ENCODE data around the gene ALK.

Gene ALK

GRCh38 chr2:29238497-29238896 lies 682.9 kb downstream of the ALK start:
- DNase-seq = no peak

DNA sequence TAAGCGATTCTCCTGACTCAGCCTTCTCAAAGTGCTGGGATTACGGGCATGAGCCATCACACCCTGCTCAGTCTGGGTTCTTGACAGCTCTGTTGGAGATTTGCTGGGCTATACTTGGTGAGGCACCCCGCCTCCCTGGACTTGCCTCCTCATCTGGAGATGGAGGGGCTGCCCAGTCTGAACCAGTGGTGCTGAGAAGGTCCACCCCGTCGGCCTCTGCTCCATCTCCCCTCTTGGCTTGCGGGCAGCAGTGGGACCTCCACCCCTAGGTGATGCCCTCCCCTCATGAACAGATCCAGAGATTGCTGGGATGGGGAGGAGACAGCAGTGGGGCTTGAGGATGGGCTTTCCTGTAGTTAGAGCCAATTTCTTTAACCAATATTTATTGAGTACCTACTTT lies 685.3 kb downstream of the ALK start:
- no peak for DNase-seq

GRCh38 chr2:29235411-29235810 lies 686.0 kb downstream of the ALK start:
- no peak for DNase-seq

DNA sequence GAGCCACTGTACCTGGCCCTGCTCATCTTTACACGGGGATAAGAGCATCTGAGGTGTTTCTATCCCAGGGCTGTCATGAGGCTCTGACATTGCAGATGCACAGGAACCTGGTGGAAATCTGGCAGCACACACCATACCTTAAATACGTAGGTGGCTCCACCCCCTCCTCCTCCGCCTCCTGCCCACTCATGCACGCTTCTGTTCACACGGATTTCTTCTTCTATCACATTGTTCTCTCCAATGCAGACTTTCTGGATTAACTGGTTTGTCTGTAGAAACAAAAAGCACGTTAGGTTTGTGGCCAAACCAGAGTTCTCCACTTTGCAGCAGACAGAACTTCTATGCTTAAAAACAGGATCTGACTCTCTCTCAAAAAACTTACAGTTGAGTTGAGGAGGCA lies 688.0 kb downstream of the ALK start:
- no peak for DNase-seq

- no peak for DNase-seq
These were observed 689.3 kb downstream of the ALK start for GRCh38 chr2:29232041-29232440.

DNA sequence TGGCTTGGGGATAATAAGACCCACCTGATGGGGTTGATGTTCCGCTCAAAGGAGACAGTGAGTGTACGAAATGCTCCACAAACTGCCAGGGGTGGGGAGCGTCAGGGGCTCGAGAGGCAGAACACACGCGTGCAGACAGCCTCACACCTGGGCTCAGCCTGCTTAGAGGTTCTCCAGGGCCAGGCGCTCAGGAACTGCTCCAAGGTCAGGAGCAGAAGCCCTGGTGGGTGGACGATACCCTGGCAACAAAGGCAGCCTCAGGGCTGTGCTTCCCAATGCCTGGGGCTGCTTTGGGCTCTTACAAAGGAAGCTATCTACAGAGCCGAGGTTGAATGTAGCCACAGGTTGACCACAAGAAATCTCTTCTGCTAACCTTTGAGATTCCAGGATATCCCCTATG lies 691.7 kb downstream of the ALK start:
- DNase-seq = no peak

DNA sequence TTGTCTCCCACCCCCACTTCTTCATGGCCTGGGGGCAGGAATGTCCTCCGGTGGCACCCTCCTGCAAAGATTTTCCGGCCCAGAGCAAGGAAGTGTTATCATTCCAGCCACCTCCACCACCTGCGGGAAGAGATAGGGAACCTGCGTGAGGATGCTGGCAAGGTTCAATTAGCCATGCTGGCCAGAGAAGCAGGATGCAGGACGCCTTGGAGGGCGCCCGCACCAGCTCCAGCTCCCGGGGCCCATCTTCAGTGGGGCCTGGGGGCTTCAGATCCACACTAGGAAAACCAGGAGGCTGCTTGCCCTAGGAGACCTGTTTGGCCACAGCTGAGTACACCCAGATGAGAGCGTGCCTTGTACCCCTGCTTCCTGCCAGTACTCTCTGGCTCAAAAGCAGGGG lies 692.4 kb downstream of the ALK start:
- no peak for DNase-seq

DNA sequence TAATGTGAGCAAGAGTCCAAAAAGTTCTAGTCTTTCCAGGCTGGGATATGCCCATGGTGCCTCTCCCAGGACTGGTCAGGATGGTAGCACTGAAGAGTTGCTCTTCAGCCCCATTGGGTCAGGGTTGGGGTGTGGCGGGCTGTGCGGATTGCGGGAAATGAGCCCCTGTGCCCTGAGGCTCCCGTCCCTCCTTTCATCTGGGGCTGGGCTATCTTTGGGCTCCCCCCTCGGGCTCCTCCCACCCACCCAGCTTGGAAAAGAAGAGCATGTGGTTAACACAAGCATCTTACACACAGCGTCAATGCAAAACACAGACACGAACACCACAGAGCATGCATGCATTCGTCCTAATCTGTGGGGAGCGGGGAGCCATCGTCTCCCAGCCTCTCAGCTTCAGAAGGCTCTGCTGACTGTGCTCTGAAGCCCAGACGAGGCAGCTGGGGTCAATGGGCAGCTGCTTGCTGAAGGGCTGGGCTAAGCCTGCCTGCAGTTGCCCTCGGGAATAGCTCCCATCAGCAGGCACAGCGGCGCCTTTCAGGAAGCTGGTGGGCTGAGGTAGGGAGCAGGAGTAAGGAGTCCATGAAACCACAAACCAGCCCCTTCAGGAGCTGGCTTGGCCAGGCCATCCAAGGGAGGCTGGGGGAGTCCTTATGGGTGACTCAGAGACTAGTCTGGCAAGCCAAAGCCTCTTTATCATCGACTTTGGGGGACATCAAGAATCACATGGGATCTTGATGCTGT lies 693.3 kb downstream of the ALK start:
- DNase-seq = no peak

GRCh38 chr2:29226808-29227207 lies 694.6 kb downstream of the ALK start:
- DNase-seq = no peak

GRCh38 chr2:29226375-29226774 lies 695.0 kb downstream of the ALK start:
- no peak for DNase-seq

GRCh38 chr2:29225814-29226213 lies 695.6 kb downstream of the ALK start:
- no peak for DNase-seq

DNA sequence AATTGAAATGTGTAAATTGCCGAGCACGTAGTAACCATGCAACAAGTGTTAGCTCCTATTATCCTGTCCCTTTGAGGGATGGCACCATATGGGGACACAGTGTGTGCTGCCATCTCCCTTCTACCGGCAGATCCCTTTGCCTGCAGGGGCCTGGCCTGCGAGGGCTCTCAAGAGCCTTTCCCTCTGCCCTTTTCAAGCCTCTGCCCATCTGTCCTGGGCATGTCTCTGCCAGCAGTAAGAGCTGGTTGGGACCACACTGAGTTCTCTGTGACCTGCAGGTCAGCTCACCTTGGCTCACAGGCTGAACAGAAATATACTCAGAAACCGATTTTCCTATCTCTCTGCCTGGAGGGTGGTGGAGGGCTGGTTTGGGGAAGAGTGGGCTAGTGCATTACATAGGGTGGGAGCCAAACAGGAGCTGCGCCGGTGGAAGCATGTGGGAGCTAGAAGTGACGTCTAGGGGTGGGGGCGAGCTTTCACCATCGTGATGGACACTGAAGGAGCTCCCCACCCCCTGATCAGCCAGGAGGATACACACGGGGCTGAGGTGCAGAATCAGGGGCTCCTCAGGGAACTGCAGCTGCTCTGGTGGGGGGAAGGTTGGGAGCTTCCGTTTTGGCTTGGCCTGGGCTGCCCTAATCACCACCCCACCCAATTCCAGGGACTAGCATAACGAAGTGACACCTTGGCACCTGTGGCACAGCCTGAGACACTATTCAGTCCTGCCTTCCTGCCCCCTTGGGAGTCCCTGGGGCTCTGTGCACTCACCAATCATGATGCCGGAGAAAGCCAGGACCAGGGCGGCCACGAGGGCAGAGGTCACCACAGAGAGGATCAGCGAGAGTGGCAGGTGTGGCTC lies 696.5 kb downstream of the ALK start:
- no peak for DNase-seq

DNA sequence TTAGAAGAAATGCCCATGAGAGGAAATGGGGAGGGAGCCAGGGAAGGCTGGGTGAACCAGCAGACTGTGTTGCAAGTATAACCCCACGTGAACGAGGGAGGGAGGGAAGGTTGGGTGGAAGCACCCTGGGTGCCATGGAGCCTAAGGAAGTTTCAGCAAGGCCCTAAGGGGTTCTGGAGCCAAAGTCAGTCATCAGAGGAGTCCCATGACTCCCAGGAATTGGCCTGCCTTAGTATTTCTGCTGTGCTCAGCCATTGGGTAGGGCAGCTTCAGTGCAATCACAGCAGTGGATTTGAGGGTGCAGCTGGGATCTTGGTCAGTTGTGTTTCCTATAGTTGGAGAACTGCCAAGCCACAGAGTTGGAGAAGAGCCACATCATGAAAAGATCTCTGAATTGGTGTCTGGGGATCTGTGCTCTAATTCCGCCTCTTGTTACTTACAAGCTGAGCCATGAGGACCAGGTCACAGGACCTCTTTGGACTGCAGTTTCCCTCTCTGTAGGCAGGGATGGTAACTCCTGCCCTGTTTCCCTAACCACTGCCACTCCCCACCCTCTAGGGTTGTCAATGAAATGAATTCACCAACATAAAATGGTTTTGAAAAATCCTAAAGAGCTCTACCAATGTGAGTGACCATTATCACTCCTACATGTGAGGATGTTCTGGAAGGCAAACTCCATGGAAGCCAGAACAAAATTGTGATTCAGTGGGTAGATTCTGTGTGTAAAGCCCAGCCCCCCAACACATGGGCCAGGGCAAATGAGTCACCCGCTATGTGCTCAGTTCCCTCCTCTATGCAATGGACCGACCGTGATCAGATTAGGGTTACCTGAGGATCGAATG lies 697.3 kb downstream of the ALK start:
- DNase-seq = peak; percentile 66

- DNase-seq = no peak
These were observed 698.1 kb downstream of the ALK start for GRCh38 chr2:29223257-29223656.

DNA sequence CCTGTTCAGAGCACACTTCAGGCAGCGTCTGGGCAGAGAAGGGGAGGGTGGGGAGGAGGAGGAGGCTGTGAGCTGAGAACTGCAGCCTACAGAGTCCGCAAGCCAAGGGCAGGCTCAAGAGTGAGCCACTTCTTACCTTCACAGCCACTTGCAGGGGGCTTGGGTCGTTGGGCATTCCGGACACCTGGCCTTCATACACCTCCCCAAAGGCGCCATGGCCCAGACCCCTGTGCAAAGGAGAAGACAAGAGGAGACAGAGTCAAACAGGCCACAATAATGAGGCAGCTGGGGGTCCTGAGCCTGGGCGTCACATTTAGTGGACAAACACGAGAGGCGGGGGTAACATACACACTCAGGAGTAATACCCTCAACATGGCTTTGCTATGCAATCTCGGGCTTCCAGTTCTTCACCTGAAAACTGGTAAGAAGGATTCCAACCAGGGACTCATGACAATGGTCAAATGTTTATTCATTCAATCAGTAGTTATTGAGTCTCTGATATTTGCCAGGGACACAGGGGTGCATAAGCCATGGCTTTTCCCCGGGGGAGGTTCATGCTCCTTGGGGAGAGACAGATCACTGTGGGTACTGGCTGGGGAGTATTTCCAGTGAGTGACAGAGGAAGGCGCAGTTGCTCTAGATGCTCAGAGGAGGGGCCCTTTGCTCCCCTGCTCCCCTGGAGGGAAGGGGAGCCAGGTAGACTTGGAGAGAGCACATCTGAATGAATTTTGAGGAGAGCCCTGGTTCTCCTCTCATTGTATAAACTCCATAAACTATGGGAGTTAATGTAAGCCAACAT lies 698.8 kb downstream of the ALK start:
- no peak for DNase-seq

DNA sequence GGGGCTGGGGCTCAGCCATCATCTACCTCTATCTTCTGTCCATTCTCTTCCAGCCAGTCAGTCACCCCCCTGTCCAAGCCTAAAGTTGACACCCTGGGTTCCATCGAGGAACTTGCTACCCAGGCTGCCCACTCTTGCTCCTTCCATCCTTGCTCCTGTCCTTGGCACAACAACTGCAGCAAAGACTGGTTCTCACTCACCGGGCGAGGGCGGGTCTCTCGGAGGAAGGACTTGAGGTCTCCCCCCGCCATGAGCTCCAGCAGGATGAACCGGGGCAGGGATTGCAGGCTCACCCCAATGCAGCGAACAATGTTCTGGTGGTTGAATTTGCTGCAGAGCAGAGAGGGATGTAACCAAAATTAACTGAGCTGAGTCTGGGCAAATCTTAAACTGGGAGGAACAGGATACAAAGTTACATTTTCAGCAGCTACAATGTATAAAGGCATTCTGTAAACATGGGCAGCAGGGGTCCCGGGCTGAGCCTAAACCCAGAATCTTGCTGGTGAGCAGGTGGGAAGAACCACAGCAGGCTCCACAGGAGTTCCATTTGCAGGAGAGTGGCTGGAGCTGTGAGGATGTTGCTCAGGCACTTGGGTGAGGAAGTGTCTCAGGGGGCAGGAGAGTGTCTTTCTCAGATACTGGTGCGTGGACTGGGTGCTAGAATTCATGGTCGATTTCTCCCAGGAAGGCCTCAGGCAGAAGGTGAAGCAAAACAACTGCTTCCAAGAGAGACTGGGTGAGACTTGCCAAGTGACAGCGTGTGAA lies 700.7 kb downstream of the ALK start:
- no peak for DNase-seq

- DNase-seq = no peak
These were observed 702.0 kb downstream of the ALK start for GRCh38 chr2:29219374-29219773.

- DNase-seq = no peak
These were observed 702.7 kb downstream of the ALK start for GRCh38 chr2:29218550-29219125.

- no peak for DNase-seq
These were observed 703.3 kb downstream of the ALK start for GRCh38 chr2:29218071-29218470.

- DNase-seq = no peak
These were observed 704.8 kb downstream of the ALK start for GRCh38 chr2:29216609-29216909.

DNA sequence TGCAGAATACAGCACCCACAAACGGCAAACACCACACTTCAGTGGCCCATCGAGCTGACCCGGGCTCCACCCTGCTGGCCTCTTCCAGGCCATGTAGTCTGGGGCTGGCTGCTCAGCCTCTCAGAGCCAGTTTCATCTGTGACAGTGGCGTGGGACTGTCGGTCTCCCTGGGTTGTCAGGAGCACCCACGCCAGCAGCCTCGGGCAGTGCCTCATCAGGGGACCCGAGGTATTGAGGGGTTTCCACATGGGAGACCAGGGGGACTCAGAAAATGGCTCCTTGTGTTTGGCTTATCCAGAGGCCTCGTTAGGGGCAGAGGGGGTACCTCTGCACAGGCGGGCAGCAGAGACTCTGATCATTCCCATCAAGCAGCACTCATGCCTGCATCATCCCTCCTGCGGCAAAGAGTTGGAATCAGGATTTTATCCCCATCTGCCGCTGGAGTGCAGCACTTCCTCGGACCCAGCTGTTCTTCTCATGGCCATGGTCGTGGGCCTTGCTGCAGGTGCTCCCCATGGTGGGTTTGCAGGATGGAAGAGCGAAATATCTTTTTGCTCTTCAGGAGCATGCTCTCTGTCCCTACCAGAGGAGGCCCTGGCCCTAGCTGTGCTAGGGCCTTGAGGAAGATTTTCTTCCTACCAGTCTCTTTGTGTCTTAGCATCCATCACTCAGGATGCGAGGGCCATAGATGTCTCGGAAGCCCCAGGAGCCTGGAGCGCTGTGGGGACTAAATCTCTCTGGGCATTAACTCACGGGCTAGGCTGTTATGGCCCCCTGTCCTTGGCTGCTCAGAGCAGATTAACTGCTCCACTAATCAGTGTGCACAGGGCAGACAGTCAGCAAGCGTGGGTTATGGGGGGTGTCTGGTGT lies 705.4 kb downstream of the ALK start:
- DNase-seq = no peak
